Ovary (tissue), 9 donors: ENCODE measurements around the gene CDH23. TPM values are rescaled to one million over a fixed set of nuclear protein-coding genes. Genes with fewer than 3 reads are reported as not detected.

Experiments
- DNase-seq, 5 donors: peaks; one replicate each; pipeline ENCODE4 v3.0.0-alpha.2; 2019 to 2020
- H3K27ac ChIP-seq, 2 donors: fragments of 200-600 bp; one replicate each; pipeline versions ENCODE4 v1.5.1 to v1.8.0; 2019 to 2022
- H3K27me3 ChIP-seq: fragments of 200-600 bp; one replicate; pipeline ENCODE4 v1.8.0; 2022
- H3K36me3 ChIP-seq: fragments of 200-600 bp; sonication (generic); one replicate; pipeline ENCODE4 v1.5.1; 2019
- H3K4me1 ChIP-seq: one replicate; pipeline ENCODE4 v1.8.1; 2013; ENCODE audit warnings: mild to moderate bottlenecking, moderate library complexity; ENCODE audit not compliant: insufficient read depth
- H3K4me3 ChIP-seq: fragments of 200-600 bp; sonication (generic); one replicate; pipeline ENCODE4 v1.5.1; 2017
- H3K9me3 ChIP-seq, 2 donors: fragments of 200-600 bp in 1 of 2; sonication (generic) in 1 of 2; one replicate each; pipeline versions ENCODE4 v1.5.1 to v1.8.1; 2013 to 2019; ENCODE audit warnings: mild to moderate bottlenecking in 1 of 2, moderate library complexity in 1 of 2
- CTCF ChIP-seq, 3 donors: fragments of 450-650 bp in 2 of 3; fragments of 200-600 bp in 1 of 3; IDR thresholded peaks; one replicate each; pipeline versions ENCODE4 v1.5.1 to v1.8.0; 2016 to 2022; ENCODE audit warnings: antibody characterized with exemption in 3 of 3, mild to moderate bottlenecking in 1 of 3
- EP300 ChIP-seq: sonication (generic); formaldehyde crosslinking; IDR thresholded peaks from one replicate; pipeline ENCODE4 v1.6.1; 2017; ENCODE audit warnings: antibody characterized with exemption
- POLR2A ChIP-seq: fragments of 450-650 bp; IDR thresholded peaks from one replicate; pipeline ENCODE4 v1.6.1; 2017; ENCODE audit warnings: antibody characterized with exemption, mild to moderate bottlenecking, moderate library complexity
- WGBS, 3 donors: extraction: QIAGEN DNeasy Blood & Tissue Kit in 1 of 3; methylation state at CpG; one replicate each; pipeline versions ENCODE4 v1.1.5 to v1.1.7; 2013 to 2017; 5-methylcytosine and 5-hydroxymethylcytosine counted together
- intact Hi-C, 4 donors: fragments of 100-400 bp; cut with DNase I; formaldehyde crosslinking; loops; one replicate each; pipeline versions ENCODE4 v1.11.0 to v1.15.1; 2022 to 2023
- polyA plus RNA-seq, 2 donors: library from polyadenylated mRNA; stranded (reverse); fragments of 200-250 nt in 1 of 2; fragments of 350-450 nt in 1 of 2; fragmentation: Illumina TruSeq in 1 of 2; extraction: RNeasy Lipid Tissue Mini Kit (QIAGEN cat#74804) in 1 of 2; gene quantifications; one replicate each; pipeline ENCODE4 v1.2.3, GENCODE V29; 2013 to 2014
- total RNA-seq, 7 donors: library from RNA; depleted of rRNA in 2 of 7; stranded (reverse); fragments of >200 nt in 2 of 7; fragmentation: NEBNext Ultra II Directional in 3 of 7; extraction: Animal tissue kit (Norgen Biotek cat#: 25700) in 3 of 7; gene quantifications; one replicate each; pipeline versions ENCODE4 v1.1.0 to v1.2.4, GENCODE V29; 2016 to 2023
- donor health status: DM: no; HTN: no; CAD: no; lungs with moderate emphysema.
- donor health status: DM: no; HTN: no; CAD: no.
- donor health status: Bipolar disorder and iron deficiency.
- donor health status: DM: yes; HTN: yes; CAD: no.
- donor health status: DM: no; HTN: no; CAD: no.
- donor health status: DM: yes; HTN: yes; CAD: no.

Gene CDH23
- total and polyA plus RNA-seq, 9 donors: 7.5 to 108 (median 39.1) TPM

GRCh38 chr10:71671994-71672946, 275.6 kb downstream of the CDH23 start:
- no peaks in the 10 kb centered on the region for H3K36me3 ChIP-seq
- no peaks in the 10 kb centered on the region for H3K27me3 ChIP-seq
- no peak for DNase-seq
- TF ChIP-seq EP300 (no peak), POLR2A (no peak), CTCF (IDR thresholded peaks at IDR 0.05) (no peak)
- no peak overlapping the region for H3K27ac ChIP-seq
- no peaks in the 10 kb centered on the region for H3K4me1 ChIP-seq
- no peaks in the 10 kb centered on the region for H3K9me3 ChIP-seq
- no peak overlapping the region for H3K4me3 ChIP-seq
- intact Hi-C loops: no loop called here
- WGBS, 3 donors: 69 to 82% (median 74%) methylated on average over 16 of the region's 16 CpGs

- no peak for TF ChIP-seq POLR2A
- TF ChIP-seq EP300: no peak
- TF ChIP-seq CTCF (IDR thresholded peaks at IDR 0.05): no peak
- no peaks in the 10 kb centered on the region for H3K27me3 ChIP-seq
- WGBS, 3 donors: 96 to 97% (median 97%) methylated on average over 6 of the region's 6 CpGs
Measured at GRCh38 chr10:71675295-71675970, 278.7 kb downstream of the CDH23 start.

GRCh38 chr10:71677261-71677660, 280.5 kb downstream of the CDH23 start:
- Histone ChIP-seq H3K4me3 (no peak overlapping the region), H3K27ac (no peak overlapping the region), H3K9me3 (no peaks in the 10 kb centered on the region), H3K36me3 (no peaks in the 10 kb centered on the region), H3K4me1 (no peaks in the 10 kb centered on the region), H3K27me3 (no peaks in the 10 kb centered on the region)
- no peak for DNase-seq
- WGBS, 3 donors: 90 to 91% (median 90%) methylated on average over 17 of the region's 17 CpGs
- TF ChIP-seq EP300: no peak
- TF ChIP-seq POLR2A: no peak
- no peak for TF ChIP-seq CTCF (IDR thresholded peaks at IDR 0.05)
- intact Hi-C loops: no loop called here

More at GRCh38 chr10:71675295-71675970, 278.7 kb downstream of the CDH23 start:
- H3K9me3 ChIP-seq: no peaks in the 10 kb centered on the region
- no peak overlapping the region for H3K4me3 ChIP-seq
- H3K27ac ChIP-seq: no peak overlapping the region
- H3K4me1 ChIP-seq: no peaks in the 10 kb centered on the region
- H3K36me3 ChIP-seq: no peaks in the 10 kb centered on the region
- intact Hi-C loops: no loop called here
- no peak for DNase-seq

GRCh38 chr10:71678057-71678805, 281.5 kb downstream of the CDH23 start:
- TF ChIP-seq POLR2A (no peak), EP300 (no peak), CTCF (IDR thresholded peaks at IDR 0.05) (no peak)
- Histone ChIP-seq H3K36me3 (no peaks in the 10 kb centered on the region), H3K9me3 (no peaks in the 10 kb centered on the region), H3K4me3 (no peak overlapping the region), H3K27ac (no peak overlapping the region), H3K27me3 (no peaks in the 10 kb centered on the region), H3K4me1 (no peaks in the 10 kb centered on the region)
- no peak for DNase-seq
- intact Hi-C loops: no loop called here
- 84 to 88% (median 85%) methylated on average over 10 of the region's 10 CpGs for WGBS, 3 donors
